OCI-LY3 (cell line): ENCODE data around the gene CD274.
"Not testable (repeated sequence)": the region's sequence is repeated elsewhere in the genome, so short reads cannot be mapped to it uniquely, and the experiment has no call there.

Experiments used
- CTCF ChIP-seq: fragments of 200-600, 300-600 bp; sonication (generic); IDR thresholded peaks from 2 replicates; pipeline ENCODE4 v1.5.1; 2014; ENCODE audit warnings: antibody characterized with exemption, low read length, low read depth
- EZH2phosphoT487 ChIP-seq: fragments of 200-600 bp; shearing (Covaris generic); IDR thresholded peaks from 2 replicates; pipeline ENCODE4 v1.6.1; 2018; ENCODE audit warnings: antibody characterized with exemption, mixed run types, low read depth

DNA sequence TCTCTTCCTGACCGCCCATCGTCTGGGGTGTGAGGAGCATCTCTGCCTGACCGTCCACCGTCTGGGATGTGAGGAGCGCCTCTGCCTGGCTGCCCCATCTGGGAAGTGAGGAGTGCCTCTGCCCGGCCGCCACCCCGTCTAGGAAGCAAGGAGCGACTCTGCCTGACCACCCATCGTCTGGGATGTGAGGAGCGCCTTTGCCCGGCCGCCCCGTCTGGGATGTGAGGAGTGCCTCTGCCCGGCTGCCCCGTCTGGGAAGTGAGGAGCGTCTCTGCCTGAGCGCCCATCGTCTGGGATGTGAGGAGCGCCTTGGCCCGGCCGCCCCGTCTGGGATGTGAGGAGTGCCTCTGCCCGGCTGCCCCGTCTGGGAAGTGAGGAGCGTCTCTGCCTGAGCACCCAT is 17.0 kb upstream of the CD274 start:
- TF ChIP-seq CTCF, EZH2phosphoT487: not testable (repeated sequence)
